GM23338 (cell line): ENCODE results near the gene LEFTY1. TPM values are rescaled to one million over a fixed set of nuclear protein-coding genes. Genes with fewer than 3 reads are reported as not detected.

Experiments
- ATAC-seq: fragments of 200-7000 bp; cut with Tn5 transposase; 3 replicates; pipeline ENCODE4 v1.9.1; 2020
- DNase-seq: peaks from one replicate; pipeline ENCODE4 v3.0.0-alpha.2; 2015; ENCODE audit warnings: low spot score
- H2AFZ ChIP-seq: fragments of 200-600 bp; sonication (generic); 2 replicates; pipeline ENCODE4 v1.8.0; 2016; ENCODE audit warnings: antibody characterized with exemption, mild to moderate bottlenecking, moderate library complexity
- H3F3A ChIP-seq: fragments of 200-600 bp; sonication (generic); replicated peaks from 2 replicates; pipeline ENCODE4 v1.8.0; 2017; ENCODE audit warnings: antibody characterized with exemption, mixed run types, low read depth
- H3K27ac ChIP-seq: fragments of 200-600 bp; sonication (generic); 2 replicates; pipeline ENCODE4 v1.6.1; 2016; ENCODE audit warnings: low read depth
- H3K27me3 ChIP-seq: fragments of 200-600 bp; sonication (generic); 2 replicates; pipeline ENCODE4 v1.8.0; 2016; ENCODE audit warnings: mild to moderate bottlenecking, mixed run types, moderate library complexity; ENCODE audit not compliant: insufficient read depth
- H3K36me3 ChIP-seq: fragments of 200-600 bp; sonication (generic); 2 replicates; pipeline ENCODE4 v1.8.0; 2016; ENCODE audit warnings: mild to moderate bottlenecking; ENCODE audit not compliant: insufficient read depth
- H3K4me1 ChIP-seq: fragments of 200-600 bp; sonication (generic); 2 replicates; pipeline ENCODE4 v1.8.0; 2016; ENCODE audit warnings: mild to moderate bottlenecking, moderate library complexity; ENCODE audit not compliant: insufficient read depth
- H3K4me2 ChIP-seq: fragments of 200-600 bp; sonication (generic); 2 replicates; pipeline ENCODE4 v1.7.1; 2017; ENCODE audit warnings: mixed run types
- H3K4me3 ChIP-seq: fragments of 200-600 bp; sonication (generic); 2 replicates; pipeline ENCODE4 v1.6.1; 2016; ENCODE audit warnings: mixed run types
- H3K79me2 ChIP-seq: fragments of 200-600 bp; sonication (generic); replicated peaks from 2 replicates; pipeline ENCODE4 v1.8.0; 2017; ENCODE audit warnings: mild to moderate bottlenecking; ENCODE audit not compliant: insufficient read depth
- H3K9me2 ChIP-seq: fragments of 200-600 bp; sonication (generic); 2 replicates; pipeline ENCODE4 v1.8.0; 2017; ENCODE audit not compliant: insufficient read depth
- H4K20me1 ChIP-seq: fragments of 200-600 bp; sonication (generic); replicated peaks from 2 replicates; pipeline ENCODE4 v1.8.0; 2017; ENCODE audit warnings: mild to moderate bottlenecking; ENCODE audit not compliant: insufficient read depth
- H3K27ac Mint-ChIP-seq: 2 replicates; pipeline ENCODE4 v1.8.0; 2020; ENCODE audit warnings: inconsistent platforms, mild to moderate bottlenecking, moderate library complexity, mixed read lengths
- H3K27me3 Mint-ChIP-seq: 3 replicates; pipeline ENCODE4 v1.8.0; 2022; ENCODE audit warnings: low read depth, mild to moderate bottlenecking, moderate library complexity, mixed read lengths, inconsistent platforms; ENCODE audit not compliant: insufficient read depth, poor library complexity
- H3K36me3 Mint-ChIP-seq: 3 replicates; pipeline ENCODE4 v1.8.0; 2021; ENCODE audit warnings: low read depth, mild to moderate bottlenecking, inconsistent platforms, moderate library complexity, mixed read lengths
- H3K4me1 Mint-ChIP-seq: 3 replicates; pipeline ENCODE4 v1.8.0; 2020; ENCODE audit warnings: mild to moderate bottlenecking, inconsistent platforms, mixed read lengths
- H3K4me3 Mint-ChIP-seq: 3 replicates; pipeline ENCODE4 v1.8.0; 2021; ENCODE audit warnings: moderate library complexity, mild to moderate bottlenecking, inconsistent platforms, mixed read lengths
- H3K9me3 Mint-ChIP-seq: 3 replicates; pipeline ENCODE4 v1.8.0; 2020; ENCODE audit warnings: moderate library complexity, mild to moderate bottlenecking, inconsistent platforms, mixed read lengths
- CREB1 ChIP-seq: fragments of 250-450 bp; sonication (Bioruptor Pico); IDR thresholded peaks from 2 replicates; pipeline ENCODE4 v1.5.0; 2020; ENCODE audit warnings: low read depth, mild to moderate bottlenecking, moderate library complexity
- CTCF ChIP-seq, 2 experiments: fragments of 200-600 bp in 1 of 2; sonication (generic) in 1 of 2; conservative IDR thresholded peaks; 2 replicates each; pipeline versions ENCODE4 v1.5.1 to v1.6.1; 2016 to 2017; ENCODE audit warnings: antibody characterized with exemption in 2 of 2, low read depth in 2 of 2, mild to moderate bottlenecking in 2 of 2, moderate library complexity in 1 of 2
- EZH2 ChIP-seq: fragments of 200-600 bp; sonication (generic); IDR thresholded peaks from one replicate; pipeline ENCODE4 v1.8.0; 2017; ENCODE audit warnings: antibody characterized with exemption, mild to moderate bottlenecking, low read depth; ENCODE audit not compliant: unreplicated experiment
- EZH2phosphoT487 ChIP-seq: fragments of 200-600 bp; sonication (generic); IDR thresholded peaks from one replicate; pipeline ENCODE4 v1.8.1; 2018; ENCODE audit warnings: antibody characterized with exemption; ENCODE audit not compliant: unreplicated experiment
- JUNB ChIP-seq: IDR thresholded peaks from one replicate; pipeline ENCODE4 v1.6.1; 2016; ENCODE audit warnings: antibody characterized with exemption; ENCODE audit not compliant: unreplicated experiment
- NANOG ChIP-seq: IDR thresholded peaks from 2 replicates; pipeline ENCODE4 v1.6.1; 2016; ENCODE audit warnings: antibody characterized with exemption, borderline replicate concordance
- STAT1 ChIP-seq: IDR thresholded peaks from one replicate; pipeline ENCODE4 v1.6.1; 2016; ENCODE audit warnings: antibody characterized with exemption; ENCODE audit not compliant: unreplicated experiment
- ZNF114 ChIP-seq: fragments of 250-450 bp; sonication (Bioruptor Pico); IDR thresholded peaks from 2 replicates; pipeline ENCODE4 v1.5.0; 2020; ENCODE audit warnings: mild to moderate bottlenecking, moderate library complexity
- ZNF462 ChIP-seq: fragments of 250-450 bp; sonication (Bioruptor Pico); IDR thresholded peaks from 2 replicates; pipeline ENCODE4 v1.5.0; 2020; ENCODE audit warnings: mild to moderate bottlenecking, moderate library complexity
- polyA plus RNA-seq: library from polyadenylated mRNA; unstranded; fragments of >200 nt; fragmentation: Nextera tagmentation; extraction: Ambion mirVana; gene quantifications from 2 replicates; pipeline ENCODE4 v1.2.1, GENCODE V29; 2016
- total RNA-seq: library from RNA; depleted of rRNA; stranded (reverse); fragments of >200 nt; shearing (Covaris generic); gene quantifications from 2 replicates; pipeline ENCODE4 v1.2.3, GENCODE V29; 2014
- TF ChIP-seq, protein P1 (sequence below): IDR thresholded peaks from one replicate; pipeline ENCODE4 v1.6.1; 2018; ENCODE audit warnings: antibody characterized with exemption; ENCODE audit not compliant: unreplicated experiment

Gene LEFTY1
- total and polyA plus RNA-seq, 2 experiments from 2014 or later = 27.5 to 65.4 TPM

DNA sequence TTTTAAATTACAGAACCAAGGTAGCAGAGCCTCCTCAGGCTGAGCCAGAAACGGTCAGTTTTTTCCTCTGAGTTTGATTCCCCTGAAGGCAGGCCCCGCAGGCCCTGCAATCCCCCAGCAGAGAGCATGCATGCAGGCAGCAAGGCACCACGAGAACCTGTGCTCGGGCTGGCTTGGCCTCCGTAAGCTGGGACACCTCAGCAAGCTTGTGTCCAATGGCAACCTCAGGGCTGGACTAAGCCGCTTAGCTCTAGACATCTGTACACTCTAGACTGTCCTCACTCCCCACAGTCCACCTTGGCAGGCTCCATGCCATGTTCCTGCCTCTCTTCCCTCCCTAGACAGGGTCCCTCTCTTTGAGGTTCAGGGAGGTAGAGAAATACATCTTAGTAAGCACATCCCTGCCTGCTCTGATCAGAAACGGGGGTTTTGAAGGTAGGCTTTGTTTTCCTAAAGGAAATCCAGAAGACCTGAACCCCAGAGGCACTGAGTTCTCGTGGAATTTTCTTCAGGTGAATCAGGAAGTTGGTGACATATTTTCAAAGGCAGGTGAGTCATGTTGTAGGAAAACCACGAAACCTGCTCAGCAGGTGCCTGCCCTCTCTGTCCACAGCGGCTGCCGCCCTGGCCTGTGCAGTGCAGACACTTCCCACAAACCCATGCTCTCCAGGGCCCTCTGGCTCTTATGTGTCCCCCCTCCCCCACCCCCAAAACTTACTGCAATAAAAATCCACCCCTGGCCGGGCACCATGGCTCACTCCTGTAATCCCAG, 13.7 kb downstream of the LEFTY1 start (continued):
- TF ChIP-seq ZNF462 = no peak
- no peak for TF ChIP-seq JUNB
- TF ChIP-seq CTCF (conservative IDR thresholded peaks at IDR 0.05; ENCODE audit: low read depth in 2 of 2) = no peak
- TF ChIP-seq NANOG = no peak
- TF ChIP-seq STAT1 = no peak

DNA sequence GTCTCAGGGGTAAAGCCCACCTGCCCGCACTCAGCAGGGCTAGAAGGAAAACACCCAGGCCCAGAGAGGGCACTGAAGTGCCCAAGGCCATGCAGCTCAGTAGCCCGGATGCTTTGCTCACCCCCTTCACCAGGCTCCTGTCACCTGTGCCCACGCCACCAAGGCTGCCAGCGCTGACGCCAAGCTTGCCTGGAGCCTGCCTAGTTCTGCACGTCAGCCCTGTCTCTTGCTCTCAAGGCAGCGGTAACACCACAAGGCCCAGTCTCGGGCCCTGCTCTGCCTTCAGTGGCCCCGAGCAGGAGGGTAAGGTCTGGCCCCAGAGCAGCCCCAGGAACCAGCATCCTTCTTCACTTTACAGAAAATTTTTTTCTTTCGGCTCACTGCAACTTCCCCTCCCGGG, 14.5 kb downstream of the LEFTY1 start:
- Mint-ChIP-seq H3K36me3 (peaks cover 68% of the 10 kb centered on the region), H3K4me1 (peaks cover 35% of the 10 kb centered on the region), H3K27ac (no peak overlapping the region), H3K4me3 (no peak overlapping the region), H3K27me3 (peaks cover 20% of the 10 kb centered on the region), H3K9me3 (no peaks in the 10 kb centered on the region)
- Histone ChIP-seq H3K36me3 (peaks cover 52% of the 10 kb centered on the region), H3K9me2 (no peaks in the 10 kb centered on the region), H4K20me1 (peaks cover 19% of the 10 kb centered on the region), H3K27me3 (no peaks in the 10 kb centered on the region), H2AFZ (no peak overlapping the region), H3K79me2 (peaks cover 34% of the 10 kb centered on the region), H3K4me2 (no peak overlapping the region), H3K27ac (0 out of 2 replicates have a peak overlapping the region, but pooled peaks have one; percentile 69), H3K4me1 (peaks cover 11% of the 10 kb centered on the region; the same call in 1 of the 2 replicates), H3K4me3 (no peak overlapping the region), H3F3A (no peaks in the 10 kb centered on the region)
- DNase-seq = no peak
- no peak for ATAC-seq
- TF ChIP-seq CREB1 (no peak), ZNF114 (no peak), JUNB (no peak), STAT1 (no peak), CTCF (conservative IDR thresholded peaks at IDR 0.05; ENCODE audit: low read depth in 2 of 2) (no peak), EZH2 (no peak), EZH2phosphoT487 (no peak)
- TF ChIP-seq, protein P1, sequence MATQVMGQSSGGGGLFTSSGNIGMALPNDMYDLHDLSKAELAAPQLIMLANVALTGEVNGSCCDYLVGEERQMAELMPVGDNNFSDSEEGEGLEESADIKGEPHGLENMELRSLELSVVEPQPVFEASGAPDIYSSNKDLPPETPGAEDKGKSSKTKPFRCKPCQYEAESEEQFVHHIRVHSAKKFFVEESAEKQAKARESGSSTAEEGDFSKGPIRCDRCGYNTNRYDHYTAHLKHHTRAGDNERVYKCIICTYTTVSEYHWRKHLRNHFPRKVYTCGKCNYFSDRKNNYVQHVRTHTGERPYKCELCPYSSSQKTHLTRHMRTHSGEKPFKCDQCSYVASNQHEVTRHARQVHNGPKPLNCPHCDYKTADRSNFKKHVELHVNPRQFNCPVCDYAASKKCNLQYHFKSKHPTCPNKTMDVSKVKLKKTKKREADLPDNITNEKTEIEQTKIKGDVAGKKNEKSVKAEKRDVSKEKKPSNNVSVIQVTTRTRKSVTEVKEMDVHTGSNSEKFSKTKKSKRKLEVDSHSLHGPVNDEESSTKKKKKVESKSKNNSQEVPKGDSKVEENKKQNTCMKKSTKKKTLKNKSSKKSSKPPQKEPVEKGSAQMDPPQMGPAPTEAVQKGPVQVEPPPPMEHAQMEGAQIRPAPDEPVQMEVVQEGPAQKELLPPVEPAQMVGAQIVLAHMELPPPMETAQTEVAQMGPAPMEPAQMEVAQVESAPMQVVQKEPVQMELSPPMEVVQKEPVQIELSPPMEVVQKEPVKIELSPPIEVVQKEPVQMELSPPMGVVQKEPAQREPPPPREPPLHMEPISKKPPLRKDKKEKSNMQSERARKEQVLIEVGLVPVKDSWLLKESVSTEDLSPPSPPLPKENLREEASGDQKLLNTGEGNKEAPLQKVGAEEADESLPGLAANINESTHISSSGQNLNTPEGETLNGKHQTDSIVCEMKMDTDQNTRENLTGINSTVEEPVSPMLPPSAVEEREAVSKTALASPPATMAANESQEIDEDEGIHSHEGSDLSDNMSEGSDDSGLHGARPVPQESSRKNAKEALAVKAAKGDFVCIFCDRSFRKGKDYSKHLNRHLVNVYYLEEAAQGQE = no peak
